Upper lobe of left lung (tissue), 6 donors: ENCODE results near the gene RAI1. TPM values are rescaled to one million over a fixed set of nuclear protein-coding genes. Genes with fewer than 3 reads are reported as not detected.
"Not testable (repeated sequence)": the region's sequence is repeated elsewhere in the genome, so short reads cannot be mapped to it uniquely, and the experiment has no call there.

ENCODE experiments used
- ATAC-seq, 2 donors: fragments of 200-7000 bp; cut with Tn5 transposase; one replicate each; pipeline ENCODE4 v1.9.1; 2022; ENCODE audit warnings: mild to moderate bottlenecking in 2 of 2, moderate library complexity in 2 of 2; ENCODE audit not compliant: low FRiP score in 2 of 2
- DNase-seq, 2 donors: peaks; one replicate each; pipeline ENCODE4 v3.0.0-alpha.2; 2019 to 2020
- H3K27ac ChIP-seq, 4 donors: fragments of 200-600 bp; sonication (generic); one replicate each; pipeline ENCODE4 v1.5.1; 2016 to 2019
- H3K27me3 ChIP-seq, 4 donors: fragments of 200-600 bp; sonication (generic); one replicate each; pipeline ENCODE4 v1.5.1; 2017 to 2019
- H3K36me3 ChIP-seq, 4 donors: fragments of 200-600 bp; sonication (generic); one replicate each; pipeline ENCODE4 v1.5.1; 2016 to 2019
- H3K4me1 ChIP-seq, 4 donors: fragments of 200-600 bp; sonication (generic); one replicate each; pipeline ENCODE4 v1.5.1; 2018 to 2019
- H3K4me3 ChIP-seq, 4 donors: fragments of 200-600 bp; sonication (generic); one replicate each; pipeline ENCODE4 v1.5.1; 2017 to 2019; ENCODE audit warnings: mild to moderate bottlenecking in 2 of 4, moderate library complexity in 1 of 4
- H3K9me3 ChIP-seq, 4 donors: fragments of 200-600 bp; sonication (generic); one replicate each; pipeline ENCODE4 v1.5.1; 2018 to 2019
- CTCF ChIP-seq, 6 experiments: fragments of 450-650 bp in 4 of 6; fragments of 200-600 bp in 2 of 6; sonication (generic) in 2 of 6; IDR thresholded peaks; one replicate each; pipeline ENCODE4 v1.5.1; 2016 to 2019; ENCODE audit warnings: antibody characterized with exemption in 6 of 6
- EP300 ChIP-seq, 4 donors: sonication (generic); formaldehyde crosslinking; IDR thresholded peaks; one replicate each; pipeline ENCODE4 v1.5.1; 2017; ENCODE audit warnings: antibody characterized with exemption in 4 of 4, control low read depth in 2 of 4
- POLR2A ChIP-seq, 4 donors: fragments of 450-650 bp; IDR thresholded peaks; one replicate each; pipeline ENCODE4 v1.5.1; 2016 to 2017; ENCODE audit warnings: antibody characterized with exemption in 4 of 4, mild to moderate bottlenecking in 2 of 4
- POLR2AphosphoS5 ChIP-seq, 2 donors: sonication (generic); formaldehyde crosslinking; IDR thresholded peaks; one replicate each; pipeline ENCODE4 v1.5.1; 2017; ENCODE audit warnings: antibody characterized with exemption in 2 of 2
- WGBS, 2 donors: methylation state at CpG; one replicate each; pipeline ENCODE4 v1.1.5; 2017 to 2018; 5-methylcytosine and 5-hydroxymethylcytosine counted together
- total RNA-seq, 6 donors: library from RNA; depleted of rRNA in 4 of 6; stranded (reverse); fragments of >200 nt in 4 of 6; gene quantifications; one replicate each; pipeline versions ENCODE4 v1.1.0 to v1.2.1, GENCODE V29; 2016 to 2021
- donor health status: DM: no; HTN: no; CAD: no; lungs with moderate emphysema.
- donor health status: DM: no; HTN: yes; CAD: no; lungs with severe emphysema.

Gene RAI1
- total RNA-seq, 6 donors from 2014 or later, result 33.8 to 76.6 (median 41.2) TPM

GRCh38 chr17:17636272-17636885 is 44.9 kb upstream of the RAI1 start:
- DNase-seq (no peak), ATAC-seq (no peak)
- Histone ChIP-seq H3K27ac (no peak overlapping the region), H3K36me3 (no peaks in the 10 kb centered on the region), H3K4me1 (peaks cover 0 to 7% (median under 1%) of the 10 kb centered on the region in 4 donors), H3K4me3 (no peak overlapping the region), H3K9me3 (no peaks in the 10 kb centered on the region), H3K27me3 (no peaks in the 10 kb centered on the region)
- TF ChIP-seq EP300 (IDR thresholded peaks at IDR 0.05), result no peak
- TF ChIP-seq POLR2AphosphoS5 (IDR thresholded peaks at IDR 0.05), result no peak
- TF ChIP-seq CTCF (IDR thresholded peaks at IDR 0.05), result no peak
- TF ChIP-seq POLR2A (IDR thresholded peaks at IDR 0.05), result no peak
- 58 to 72% methylated on average over 5 of the region's 5 CpGs for WGBS, 2 donors

GRCh38 chr17:17638467-17638866 is 42.8 kb upstream of the RAI1 start:
- ATAC-seq, result no peak
- H3K27me3 ChIP-seq, result no peaks in the 10 kb centered on the region
- 85 to 92% methylated on average over 2 of the region's 2 CpGs for WGBS, 2 donors
- no peaks in the 10 kb centered on the region for H3K9me3 ChIP-seq
- H3K4me1 ChIP-seq, result peaks cover 0 to 7% (median 4%) of the 10 kb centered on the region in 4 donors
- no peaks in the 10 kb centered on the region for H3K36me3 ChIP-seq
- no peak for DNase-seq
- TF ChIP-seq POLR2A (IDR thresholded peaks at IDR 0.05) (no peak), CTCF (IDR thresholded peaks at IDR 0.05) (no peak), POLR2AphosphoS5 (IDR thresholded peaks at IDR 0.05) (no peak), EP300 (IDR thresholded peaks at IDR 0.05) (no peak)
- H3K27ac ChIP-seq, result no peak overlapping the region
- no peak overlapping the region for H3K4me3 ChIP-seq

- WGBS, 2 donors, result 58 to 59% methylated on average over 9 of the region's 9 CpGs
- not testable (repeated sequence) for H3K4me3 ChIP-seq, H3K36me3 ChIP-seq, H3K27me3 ChIP-seq, H3K4me1 ChIP-seq, H3K27ac ChIP-seq, H3K9me3 ChIP-seq
- ATAC-seq (peak in 1 of 2 donors; percentile 10), DNase-seq (peak in 1 of 2 donors; percentile 59)
These were observed 41.5 kb upstream of the RAI1 start for GRCh38 chr17:17639661-17640270.

GRCh38 chr17:17641621-17642409 is 39.4 kb upstream of the RAI1 start:
- 33 to 49% methylated on average over 10 to 14 of the region's 14 CpGs for WGBS, 2 donors
- DNase-seq (peak in 1 of 2 donors; percentile 81), ATAC-seq (peak; percentile 85 to 91)
- Histone ChIP-seq H3K27ac (no peak overlapping the region), H3K27me3 (no peaks in the 10 kb centered on the region), H3K9me3 (peaks cover 0 to 3% (median 0%) of the 10 kb centered on the region in 4 donors), H3K4me3 (no peak overlapping the region), H3K4me1 (peaks cover 0 to 5% (median 2%) of the 10 kb centered on the region in 4 donors), H3K36me3 (no peaks in the 10 kb centered on the region)
- TF ChIP-seq CTCF (IDR thresholded peaks at IDR 0.05) (peak; percentile 84 to 94 (median 92)), POLR2A (IDR thresholded peaks at IDR 0.05) (no peak), EP300 (IDR thresholded peaks at IDR 0.05) (no peak), POLR2AphosphoS5 (IDR thresholded peaks at IDR 0.05) (no peak)

- DNase-seq, H3K4me1 ChIP-seq, H3K4me3 ChIP-seq, H3K27me3 ChIP-seq, H3K27ac ChIP-seq, ATAC-seq, H3K9me3 ChIP-seq, H3K36me3 ChIP-seq: not testable (repeated sequence)
- WGBS, 2 donors, result 68 to 79% methylated on average over 4 of the region's 4 CpGs
These were observed 36.1 kb upstream of the RAI1 start for GRCh38 chr17:17645148-17645547.
